NCI-H1092 treated with DMSO at 0.1 percent for 48 hours (cell line): ENCODE measurements around the gene ODAD2.
"Not testable (repeated sequence)": the region's sequence is repeated elsewhere in the genome, so short reads cannot be mapped to it uniquely, and the experiment has no call there.

Experiments
- DNase-seq: peaks from one replicate; lab custom pipeline; 2025; lab: John Stamatoyannopoulos, UW

The ODAD2 gene

GRCh38 chr10:27998954-27999275 is at the start of gene ODAD2:
Gene ODAD2, minus strand, starts transcription at chr10:27999079. Its CDS starts 3,937 bp downstream, at chr10:27995142.
- no peak for DNase-seq

- DNase-seq = no peak
Observed at GRCh38 chr10:28047061-28047460, 48.2 kb upstream of the ODAD2 start.

DNA sequence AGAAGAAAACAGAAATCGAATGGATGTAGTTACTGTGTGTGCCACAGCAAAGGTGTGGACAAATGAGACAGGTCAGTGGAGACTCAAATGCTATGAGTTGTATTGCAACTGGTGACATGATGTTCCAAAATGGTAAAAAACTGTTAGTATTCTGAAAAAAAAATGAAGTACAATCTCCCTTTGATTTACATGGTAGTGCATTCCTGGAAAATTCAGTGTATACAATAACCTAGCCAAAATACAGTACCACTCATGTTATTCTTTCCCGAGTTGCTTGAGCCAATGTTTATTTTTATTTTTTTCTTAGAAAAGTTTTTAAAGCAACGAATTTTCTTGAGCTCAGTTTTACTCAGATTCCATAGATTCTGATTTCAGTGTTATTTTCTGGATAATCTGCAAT is 47.7 kb upstream of the ODAD2 start:
- DNase-seq = no peak

- DNase-seq = no peak
Observed at GRCh38 chr10:28043941-28044340, 45.1 kb upstream of the ODAD2 start.

GRCh38 chr10:28036587-28036986 is 37.7 kb upstream of the ODAD2 start:
- no peak for DNase-seq

- DNase-seq = no peak
Observed at GRCh38 chr10:28020993-28021982, 22.4 kb upstream of the ODAD2 start.

GRCh38 chr10:28020080-28020860 is 21.4 kb upstream of the ODAD2 start:
- no peak for DNase-seq

DNA sequence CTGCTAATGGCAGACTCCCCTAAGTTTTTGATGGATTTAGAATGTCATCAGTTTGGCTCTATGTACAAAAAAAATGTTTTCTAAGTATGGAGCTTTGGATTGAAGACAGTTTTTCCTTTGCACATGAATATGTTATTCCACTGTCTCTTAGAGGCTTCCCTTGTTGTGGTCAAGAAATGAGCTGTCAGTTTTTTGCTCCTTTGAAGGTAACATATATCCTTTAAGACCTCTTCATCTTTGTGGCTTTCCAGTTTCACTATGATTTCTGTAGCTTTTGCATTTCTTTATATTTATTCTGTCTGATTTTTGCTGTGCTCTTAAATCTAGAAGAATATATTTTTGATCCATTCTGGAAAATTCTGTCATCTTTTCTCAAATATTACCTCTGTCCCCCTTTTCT is 15.8 kb upstream of the ODAD2 start:
- no peak for DNase-seq

DNA sequence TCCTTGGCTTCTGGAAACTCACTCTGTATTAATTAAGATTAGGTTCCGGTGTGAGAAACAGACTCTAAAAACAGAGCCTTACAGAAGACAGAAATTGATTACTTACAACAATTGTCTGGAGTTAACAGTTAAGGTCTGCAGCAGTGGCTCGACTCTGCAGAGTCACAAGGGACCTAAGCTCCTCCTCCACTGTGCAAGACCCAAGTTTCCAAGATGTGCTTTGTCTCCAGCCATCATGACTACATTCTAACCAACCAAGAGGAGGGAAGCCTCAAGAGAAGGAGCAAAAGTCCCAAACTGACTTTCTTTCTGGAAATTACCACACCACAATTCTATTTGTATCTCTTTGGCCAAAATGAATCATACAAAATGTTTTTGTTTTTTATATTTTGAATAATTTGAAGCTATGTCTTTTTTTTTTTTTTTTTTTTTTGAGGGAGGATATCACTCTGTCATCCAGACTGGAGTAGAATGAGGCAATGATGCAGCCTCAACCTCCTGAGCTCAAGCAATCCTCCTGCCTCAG is 14.2 kb upstream of the ODAD2 start:
- no peak for DNase-seq

DNA sequence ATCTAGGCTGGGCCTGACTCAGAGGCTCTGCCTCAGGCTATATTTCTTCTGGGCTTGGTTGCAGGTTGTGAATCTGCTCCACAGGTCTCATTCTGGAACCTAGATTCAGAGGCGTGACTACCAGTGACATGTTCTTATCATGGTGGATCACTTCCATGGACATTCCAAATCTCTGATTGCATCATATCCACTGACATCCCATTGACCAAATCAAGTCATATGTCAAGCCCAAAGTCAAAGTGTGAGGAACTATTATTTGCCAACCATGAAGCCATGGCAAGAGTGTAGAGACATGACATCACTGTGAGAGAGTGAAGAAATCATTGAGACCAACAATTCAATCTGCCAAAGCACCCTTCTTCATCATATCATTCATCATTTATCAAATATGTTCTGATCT is 11.9 kb upstream of the ODAD2 start:
- no peak for DNase-seq

DNA sequence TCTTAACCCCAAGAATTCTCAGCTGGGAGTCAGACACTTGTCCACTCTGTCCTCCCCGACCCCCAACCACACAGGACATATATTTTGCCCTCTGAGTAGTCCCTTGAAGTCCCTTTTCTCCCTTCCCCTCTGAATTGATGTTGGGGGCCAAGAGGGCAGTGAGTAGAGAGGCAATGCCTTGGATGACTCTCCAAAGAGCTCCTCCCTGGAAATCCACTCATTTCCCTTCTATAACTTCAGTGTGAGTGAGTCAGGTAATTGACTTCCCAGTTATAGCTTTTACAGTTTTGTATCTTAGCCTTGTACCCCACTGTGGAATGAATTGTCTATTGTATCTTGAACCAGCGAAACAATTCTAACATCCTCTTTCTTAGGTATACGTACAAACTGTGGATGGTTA is 9.2 kb upstream of the ODAD2 start:
- DNase-seq = no peak

DNA sequence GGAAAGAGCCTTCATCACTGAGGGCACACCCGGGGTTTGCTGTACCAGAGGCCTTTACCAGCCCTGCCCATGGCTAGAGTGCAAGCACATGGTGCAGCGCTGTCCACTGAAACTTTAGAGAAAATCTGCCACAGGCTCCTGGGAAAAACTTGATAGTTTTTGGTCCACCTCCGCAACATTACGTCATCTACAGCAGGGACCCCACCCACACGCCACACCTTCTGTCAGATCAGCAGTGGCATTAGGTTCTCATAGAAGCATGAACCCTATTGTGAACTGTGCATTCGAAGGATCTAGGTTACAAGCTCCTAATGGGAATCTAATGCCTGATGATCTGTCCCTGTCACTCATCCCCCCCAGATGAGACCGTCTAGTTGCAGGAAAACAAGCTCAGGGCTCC is 2.5 kb upstream of the ODAD2 start:
- no peak for DNase-seq

GRCh38 chr10:27998178-27998953 is 513 bp downstream of the ODAD2 start:
- DNase-seq = peak; percentile 26

GRCh38 chr10:27997865-27998177 is 1.1 kb downstream of the ODAD2 start:
- DNase-seq = no peak

DNA sequence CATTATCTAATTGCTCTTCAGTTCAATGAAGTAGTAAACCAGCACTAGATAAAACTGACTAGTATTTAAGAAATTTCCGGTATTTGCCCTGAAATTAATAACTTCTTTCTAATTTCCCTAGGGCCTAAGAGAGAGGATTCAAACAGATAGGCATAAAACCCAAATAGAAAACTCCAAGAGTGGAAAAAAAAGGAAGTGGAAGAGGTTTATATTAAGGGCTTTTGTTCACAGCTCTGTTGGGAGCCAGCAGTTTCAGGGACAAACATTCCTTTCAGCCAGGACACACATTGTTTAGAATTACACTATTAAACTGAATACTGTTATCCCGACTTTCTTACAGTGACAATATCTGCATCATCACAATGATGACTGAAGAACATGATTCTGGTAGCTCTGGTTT is 3.6 kb downstream of the ODAD2 start:
- DNase-seq = no peak

DNA sequence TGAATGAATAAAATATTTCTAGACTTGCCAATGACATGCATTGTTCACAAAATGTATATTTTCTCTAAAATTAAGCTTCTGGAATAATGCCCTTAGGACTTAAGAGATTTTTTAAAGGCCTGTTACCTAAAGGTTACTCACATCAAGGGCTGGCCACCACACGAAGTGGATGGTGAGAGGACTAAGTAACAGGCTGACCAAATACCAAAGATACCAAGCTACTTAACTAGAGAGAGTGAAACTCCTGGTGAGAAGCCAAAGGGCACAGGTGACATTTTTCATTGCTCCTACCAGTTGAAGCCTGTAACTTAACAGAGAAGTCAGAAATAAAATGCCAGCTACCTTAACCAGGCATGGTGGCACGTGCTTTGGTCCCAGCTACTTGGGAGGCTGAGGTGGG is 9.5 kb downstream of the ODAD2 start:
- DNase-seq = not testable (repeated sequence)

- DNase-seq = no peak
Observed at GRCh38 chr10:27986821-27987220, 12.1 kb downstream of the ODAD2 start.

GRCh38 chr10:27982875-27983543 is 15.9 kb downstream of the ODAD2 start:
- no peak for DNase-seq

DNA sequence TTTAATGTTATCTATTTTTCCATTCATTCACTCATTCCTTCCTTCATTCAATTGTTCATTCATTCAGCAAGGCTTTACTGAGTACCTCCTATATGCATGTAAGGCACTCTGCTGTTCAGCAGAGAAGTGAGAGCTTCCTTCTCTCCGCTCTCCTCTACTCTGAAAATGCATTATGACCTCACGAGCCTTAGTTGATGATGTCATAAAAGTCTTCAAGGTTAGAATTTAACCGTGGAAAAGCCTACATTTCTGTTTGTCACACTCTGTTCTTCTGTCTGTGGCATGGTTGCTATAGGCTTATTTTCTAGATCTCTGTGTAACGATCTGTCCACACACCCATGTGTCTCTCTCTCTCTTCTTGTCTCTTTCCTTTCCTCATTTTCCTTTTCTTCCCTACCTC is 17.1 kb downstream of the ODAD2 start:
- no peak for DNase-seq

GRCh38 chr10:27970795-27971194 is 28.1 kb downstream of the ODAD2 start:
- not testable (repeated sequence) for DNase-seq

GRCh38 chr10:27969931-27970330 is 28.9 kb downstream of the ODAD2 start:
- not testable (repeated sequence) for DNase-seq
